Lower leg skin (tissue), 4 donors: ENCODE measurements around the gene SLC5A4. TPM values are rescaled to one million over a fixed set of nuclear protein-coding genes. Genes with fewer than 3 reads are reported as not detected.

Experiments
- DNase-seq, 2 donors: peaks; one replicate each; pipeline ENCODE4 v3.0.0-alpha.2; 2019; ENCODE audit warnings: low spot score in 2 of 2
- H3K4me3 ChIP-seq: fragments of 200-600 bp; sonication (generic); 2 replicates; pipeline ENCODE4 v1.5.1; 2017; ENCODE audit warnings: mild to moderate bottlenecking, low read depth; ENCODE audit not compliant: poor library complexity, severe bottlenecking
- CTCF ChIP-seq, 3 donors: fragments of 450-650 bp; IDR thresholded peaks; one replicate each; pipeline ENCODE4 v1.5.1; 2016; ENCODE audit warnings: antibody characterized with exemption in 3 of 3, mild to moderate bottlenecking in 3 of 3, moderate library complexity in 2 of 3
- POLR2A ChIP-seq, 2 donors: fragments of 450-650 bp; IDR thresholded peaks; one replicate each; pipeline ENCODE4 v1.6.1; 2016 to 2017; ENCODE audit warnings: antibody characterized with exemption in 2 of 2, mild to moderate bottlenecking in 1 of 2, moderate library complexity in 1 of 2
- WGBS, 2 donors: methylation state at CpG; one replicate each; pipeline ENCODE4 v1.1.5; 2018; 5-methylcytosine and 5-hydroxymethylcytosine counted together
- intact Hi-C: fragments of 100-400 bp; cut with DNase I; formaldehyde crosslinking; loops from one replicate; pipeline ENCODE4 v1.15.0; 2023; ENCODE audit warnings: low total_unique reads
- total RNA-seq, 4 donors: library from RNA; depleted of rRNA; stranded (reverse); fragments of >200 nt; gene quantifications; one replicate each; pipeline ENCODE4 v1.1.0, GENCODE V29; 2016

The SLC5A4 gene
- total RNA-seq, 4 donors from 2014 or later, result not detected

- intact Hi-C loops, result no loop called here
- DNase-seq, result no peak
These were observed 49.0 kb downstream of the SLC5A4 start for GRCh38 chr22:32205974-32206773.

GRCh38 chr22:32204856-32205722 lies 50.1 kb downstream of the SLC5A4 start, which contains the start of gene RFPL2:
RFPL2 (minus strand) TSS chr22:32205073; CDS start chr22:32202451, 2,622 bp downstream.
- H3K4me3 ChIP-seq, result no peak within 1 kb of the TSS
- intact Hi-C loops, result no loop called here
- 69 to 85% methylated on average over 35 to 40 of the region's 41 CpGs for WGBS, 2 donors
- TF ChIP-seq POLR2A (IDR thresholded peaks at IDR 0.05) (no peak), CTCF (IDR thresholded peaks at IDR 0.05) (no peak)
- DNase-seq, result no peak

More at GRCh38 chr22:32205974-32206773, 49.0 kb downstream of the SLC5A4 start:
- TF ChIP-seq POLR2A (IDR thresholded peaks at IDR 0.05) (no peak), CTCF (IDR thresholded peaks at IDR 0.05) (no peak)
- WGBS, 2 donors, result 91 to 95% methylated on average over 24 to 27 of the region's 30 CpGs
- H3K4me3 ChIP-seq, result no peak overlapping the region

GRCh38 chr22:32204040-32204855 lies 50.9 kb downstream of the SLC5A4 start:
- no peak for DNase-seq
- intact Hi-C loops, result no loop called here

GRCh38 chr22:32203181-32204039 lies 51.7 kb downstream of the SLC5A4 start:
- H3K4me3 ChIP-seq, result no peak overlapping the region
- TF ChIP-seq CTCF (IDR thresholded peaks at IDR 0.05) (no peak), POLR2A (IDR thresholded peaks at IDR 0.05) (no peak)
- WGBS, 2 donors, result 22 to 55% methylated on average over 33 to 39 of the region's 53 CpGs
- intact Hi-C loops, result no loop called here
- no peak for DNase-seq

More at GRCh38 chr22:32204040-32204855, 50.9 kb downstream of the SLC5A4 start:
- TF ChIP-seq POLR2A (IDR thresholded peaks at IDR 0.05) (no peak), CTCF (IDR thresholded peaks at IDR 0.05) (no peak)
- 31 to 56% methylated on average over 35 of the region's 42 CpGs for WGBS, 2 donors
- H3K4me3 ChIP-seq, result no peak overlapping the region
